AG09309 (cell line): ENCODE data around the gene PSIP1.

Source experiments
- DNase-seq: peaks from one replicate; pipeline ENCODE4 v3.0.0-alpha.2; 2010; ENCODE audit warnings: low read depth
- H3K4me3 ChIP-seq: 2 replicates; pipeline ENCODE4 v1.5.1; 2011; ENCODE audit warnings: mild to moderate bottlenecking, low read depth, low read length, moderate library complexity; ENCODE audit not compliant: control insufficient read depth
- TF ChIP-seq, protein P1 (sequence below): IDR thresholded peaks from 2 replicates; pipeline ENCODE4 v1.5.1; 2011; ENCODE audit warnings: mild to moderate bottlenecking, low read depth, low read length, inconsistent platforms; ENCODE audit not compliant: insufficient read depth, control insufficient read depth; ENCODE audit errors: missing control alignments

PSIP1 gene

DNA sequence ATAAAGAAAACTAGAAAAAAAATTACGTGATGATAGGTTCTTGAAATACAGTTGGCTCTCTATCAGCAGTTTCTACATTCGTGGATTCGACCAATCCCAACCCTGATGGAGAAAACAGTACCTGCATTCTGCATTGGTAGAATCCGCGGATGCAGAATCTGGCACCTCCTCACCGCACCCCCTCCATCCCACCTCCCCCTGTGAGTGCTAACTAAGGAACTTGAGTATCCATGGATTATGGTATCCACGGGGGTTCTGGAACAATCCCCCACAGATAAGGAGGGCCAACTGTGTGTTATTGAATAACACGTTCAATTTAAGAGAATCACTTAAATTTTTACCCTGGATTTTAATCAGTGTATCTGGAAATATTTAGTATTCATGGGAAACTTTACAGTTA is 10.5 kb upstream of the PSIP1 start:
- no peak for DNase-seq
- TF ChIP-seq, protein P1, sequence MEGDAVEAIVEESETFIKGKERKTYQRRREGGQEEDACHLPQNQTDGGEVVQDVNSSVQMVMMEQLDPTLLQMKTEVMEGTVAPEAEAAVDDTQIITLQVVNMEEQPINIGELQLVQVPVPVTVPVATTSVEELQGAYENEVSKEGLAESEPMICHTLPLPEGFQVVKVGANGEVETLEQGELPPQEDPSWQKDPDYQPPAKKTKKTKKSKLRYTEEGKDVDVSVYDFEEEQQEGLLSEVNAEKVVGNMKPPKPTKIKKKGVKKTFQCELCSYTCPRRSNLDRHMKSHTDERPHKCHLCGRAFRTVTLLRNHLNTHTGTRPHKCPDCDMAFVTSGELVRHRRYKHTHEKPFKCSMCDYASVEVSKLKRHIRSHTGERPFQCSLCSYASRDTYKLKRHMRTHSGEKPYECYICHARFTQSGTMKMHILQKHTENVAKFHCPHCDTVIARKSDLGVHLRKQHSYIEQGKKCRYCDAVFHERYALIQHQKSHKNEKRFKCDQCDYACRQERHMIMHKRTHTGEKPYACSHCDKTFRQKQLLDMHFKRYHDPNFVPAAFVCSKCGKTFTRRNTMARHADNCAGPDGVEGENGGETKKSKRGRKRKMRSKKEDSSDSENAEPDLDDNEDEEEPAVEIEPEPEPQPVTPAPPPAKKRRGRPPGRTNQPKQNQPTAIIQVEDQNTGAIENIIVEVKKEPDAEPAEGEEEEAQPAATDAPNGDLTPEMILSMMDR, result no peak
- H3K4me3 ChIP-seq, result no peak overlapping the region

DNA sequence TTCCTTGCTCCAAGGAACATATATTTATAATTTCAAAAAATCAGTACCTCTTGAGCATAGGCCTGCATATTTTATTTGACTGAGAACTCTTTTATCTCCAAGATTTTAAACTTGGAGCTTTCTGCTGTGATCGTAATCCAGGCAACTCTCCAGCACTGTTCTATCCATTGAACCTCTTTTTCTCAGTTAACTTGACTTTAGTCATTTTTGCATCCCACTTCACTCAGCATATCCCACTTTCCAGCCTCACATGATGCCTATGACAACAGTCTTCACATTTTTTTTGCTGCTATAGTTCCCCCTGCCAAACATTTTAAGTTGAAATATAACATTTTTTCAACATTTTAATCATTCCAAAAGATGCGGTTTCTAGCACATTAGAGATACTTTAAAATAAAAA is 9.1 kb upstream of the PSIP1 start:
- TF ChIP-seq, protein P1, result no peak
- DNase-seq, result no peak

DNA sequence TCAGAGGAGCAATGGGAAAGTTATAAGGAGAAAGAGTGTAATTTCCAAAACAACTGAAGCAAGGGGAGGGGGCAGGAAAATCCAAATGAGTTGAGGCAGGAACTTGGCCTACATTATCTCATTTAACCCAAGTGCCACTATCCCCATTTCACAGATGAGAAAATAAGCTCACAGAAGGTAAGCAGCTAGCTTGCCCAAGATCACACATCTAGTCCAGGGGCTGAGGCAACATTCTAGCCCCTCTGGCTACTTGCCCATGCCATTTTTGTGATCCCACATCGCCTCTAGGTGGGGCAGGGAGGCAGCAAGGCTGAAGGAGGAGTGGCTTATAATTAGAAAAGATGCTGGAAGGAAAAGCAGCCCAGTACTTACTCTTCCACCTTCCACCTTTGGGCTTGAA is 2.6 kb upstream of the PSIP1 start:
- DNase-seq, result no peak
- no peak overlapping the region for H3K4me3 ChIP-seq
- TF ChIP-seq, protein P1, result peak; percentile 20

More for the DNA sequence above, 9.1 kb upstream of the PSIP1 start:
- no peak overlapping the region for H3K4me3 ChIP-seq

DNA sequence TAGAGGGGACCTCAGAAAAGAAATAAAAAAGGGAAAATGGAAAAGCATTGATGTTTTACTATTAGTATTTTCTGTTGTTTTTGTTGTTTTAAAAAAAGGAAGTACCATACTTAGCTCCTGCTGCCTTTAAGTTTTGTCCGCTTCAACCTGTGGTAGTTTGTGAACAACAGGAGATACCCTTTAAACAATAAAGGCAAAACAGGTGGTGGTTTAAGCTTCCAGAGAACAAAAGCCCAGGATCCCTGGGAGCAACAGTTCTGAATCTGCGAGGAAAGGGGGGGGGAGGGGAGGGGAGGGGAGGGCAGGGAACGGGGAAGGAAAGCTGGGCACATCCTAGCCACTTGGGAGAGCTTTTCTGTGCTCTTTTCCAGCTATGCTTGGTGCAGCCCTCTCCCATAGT is 2.1 kb upstream of the PSIP1 start:
- TF ChIP-seq, protein P1, result no peak
- H3K4me3 ChIP-seq, result no peak overlapping the region
- no peak for DNase-seq

DNA sequence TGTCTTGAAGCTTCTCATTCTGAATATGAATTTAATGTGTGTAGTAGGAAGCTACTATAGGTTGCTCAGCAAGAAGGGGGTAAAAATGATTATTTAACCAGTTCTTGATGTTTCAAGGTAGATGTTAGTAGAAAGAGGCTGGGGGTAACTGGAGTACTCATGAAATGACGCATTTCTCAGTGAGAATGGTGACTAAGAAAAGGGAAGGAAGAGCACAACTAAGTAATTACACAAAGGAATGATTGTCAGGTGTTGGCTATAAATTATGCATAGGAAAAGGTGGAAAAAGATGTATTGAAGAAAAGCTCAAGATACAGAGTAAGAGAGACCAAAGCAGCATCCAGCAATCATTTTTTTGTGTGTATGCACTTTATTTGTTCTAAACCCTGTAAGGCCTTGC is 1.4 kb upstream of the PSIP1 start:
- DNase-seq, result no peak
- TF ChIP-seq, protein P1, result no peak
- no peak overlapping the region for H3K4me3 ChIP-seq

DNA sequence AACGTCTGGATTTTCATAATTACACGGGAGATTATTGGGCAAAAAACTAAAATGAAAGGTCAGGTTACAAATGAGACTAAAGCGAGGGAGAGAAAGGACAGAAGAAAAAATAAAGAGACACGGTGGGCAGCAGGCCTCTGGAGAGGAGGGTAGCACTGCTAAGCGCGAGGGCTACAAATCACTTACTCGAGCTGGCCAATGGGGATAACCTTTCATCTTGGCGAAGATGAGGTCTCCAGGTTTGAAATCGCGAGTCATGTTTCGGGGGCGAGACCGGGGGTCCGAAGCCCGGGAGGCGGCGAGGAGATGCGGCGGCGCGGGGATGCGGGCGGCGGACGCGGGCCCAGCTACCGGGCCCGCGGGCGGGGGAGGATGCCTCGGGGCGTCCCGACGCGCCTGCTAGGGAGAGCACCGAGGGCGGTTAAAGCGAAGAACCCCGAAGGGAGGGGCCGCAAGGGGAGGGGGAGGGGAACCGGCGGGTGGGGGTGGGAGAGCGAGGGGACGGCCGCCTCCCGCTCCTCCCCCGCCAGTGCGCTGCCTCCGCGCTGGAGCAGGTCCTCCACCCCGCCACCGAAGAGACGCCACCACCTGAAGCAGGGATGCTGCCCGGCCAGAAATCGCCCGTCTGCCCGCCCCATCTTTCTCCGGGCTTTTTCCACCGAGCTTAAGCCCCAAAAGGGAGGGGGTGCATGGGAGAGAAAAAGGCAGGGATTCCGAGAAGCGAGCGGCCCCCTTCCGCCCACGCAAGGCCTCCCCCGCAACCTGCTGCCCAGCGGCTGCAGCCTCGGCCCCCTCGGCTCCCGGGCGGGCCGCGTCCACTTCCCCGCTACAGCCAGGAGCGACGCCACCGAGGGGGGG is 610 bp downstream of the PSIP1 start:
- H3K4me3 ChIP-seq, result peak overlapping the region; percentile 87
- TF ChIP-seq, protein P1, result no peak
- no peak for DNase-seq
